Fibroblast of lung (primary cell): ENCODE data around the gene FDPS.

Experiments
- CTCF ChIP-seq, 2 donors: IDR thresholded peaks in 1 of 2; conservative IDR thresholded peaks in 1 of 2; 1 replicate in 1 of 2; 2 replicates in 1 of 2; pipeline ENCODE4 v1.5.1; 2011 to 2012; ENCODE audit warnings: low read length in 2 of 2, control low read depth in 1 of 2, inconsistent platforms in 1 of 2, low read depth in 1 of 2, mild to moderate bottlenecking in 1 of 2
- EZH2 ChIP-seq: IDR thresholded peaks from 2 replicates; pipeline ENCODE4 v1.5.1; 2012; ENCODE audit warnings: low read length, control low read depth, mild to moderate bottlenecking; ENCODE audit errors: missing control alignments

GRCh38 chr1:155342842-155343241 lies 34.2 kb downstream of the FDPS start:
- TF ChIP-seq EZH2 (no peak), CTCF (conservative IDR thresholded peaks at IDR 0.05 in 1 of 2, IDR thresholded peaks at IDR 0.05 in 1 of 2; ENCODE audit: low read depth in 1 of 2, low read length in 2 of 2) (no peak)
